ENCODE measurements around the gene OLFML2A. TPM values are rescaled to one million over a fixed set of nuclear protein-coding genes. Genes with fewer than 3 reads are reported as not detected.

Gene OLFML2A
- total RNA-seq, 1 experiment from 2014 or later = 5.8 TPM

GRCh38 chr9:124860582-124861341 lies 83.8 kb downstream of the OLFML2A start:
- peaks cover 39 to 49% (median 44%) of the 10 kb centered on the region in 3 experiments for H3K36me3 Mint-ChIP-seq (ENCODE audit: insufficient read depth in 1 of 3, low read depth in 3 of 3)

More at GRCh38 chr9:124860582-124861341, 83.8 kb downstream of the OLFML2A start:
- peak overlapping the region; percentile 42 for H3K14ac ChIP-seq (ENCODE audit: insufficient read depth, low read length)
- peak overlapping the region; percentile 53 for H4K91ac ChIP-seq (ENCODE audit: insufficient read length, low read depth, low read length)
- H2BK120ac ChIP-seq (ENCODE audit: low read depth, low read length, poor library complexity, severe bottlenecking) = no peak overlapping the region
- H4K20me1 ChIP-seq (ENCODE audit: control insufficient read depth, insufficient read depth, insufficient read length) = no peaks in the 10 kb centered on the region
- H3K56ac ChIP-seq (ENCODE audit: insufficient read length, low read depth, low read length) = no peak overlapping the region
- H3K9me3 ChIP-seq (ENCODE audit: control insufficient read depth, low read depth, low read length) = no peaks in the 10 kb centered on the region
- H3K4me1 ChIP-seq (ENCODE audit: insufficient read depth, low read length) = 0 out of 2 replicates have a peak, but pooled peaks cover 5% of the 10 kb centered on the region
- H3T11ph ChIP-seq (ENCODE audit: low read length) = no peak overlapping the region
- no peaks in the 10 kb centered on the region; a peak in 1 of 5 replicates for H3K9me3 Mint-ChIP-seq
- H3K4me1 Mint-ChIP-seq = peaks cover 14 to 25% of the 10 kb centered on the region in 2 experiments
- no peak overlapping the region for H2BK12ac ChIP-seq (ENCODE audit: insufficient read length, low read depth, low read length)
- H3K4ac ChIP-seq (ENCODE audit: low read depth, low read length) = no peak overlapping the region; the same call in 1 of the 2 replicates
- no peaks in the 10 kb centered on the region for H3K27me3 ChIP-seq (ENCODE audit: insufficient read depth, low read length)
- no peak overlapping the region for H3K23ac ChIP-seq (ENCODE audit: insufficient read length, low read depth, low read length)
- TF ChIP-seq, protein P1, sequence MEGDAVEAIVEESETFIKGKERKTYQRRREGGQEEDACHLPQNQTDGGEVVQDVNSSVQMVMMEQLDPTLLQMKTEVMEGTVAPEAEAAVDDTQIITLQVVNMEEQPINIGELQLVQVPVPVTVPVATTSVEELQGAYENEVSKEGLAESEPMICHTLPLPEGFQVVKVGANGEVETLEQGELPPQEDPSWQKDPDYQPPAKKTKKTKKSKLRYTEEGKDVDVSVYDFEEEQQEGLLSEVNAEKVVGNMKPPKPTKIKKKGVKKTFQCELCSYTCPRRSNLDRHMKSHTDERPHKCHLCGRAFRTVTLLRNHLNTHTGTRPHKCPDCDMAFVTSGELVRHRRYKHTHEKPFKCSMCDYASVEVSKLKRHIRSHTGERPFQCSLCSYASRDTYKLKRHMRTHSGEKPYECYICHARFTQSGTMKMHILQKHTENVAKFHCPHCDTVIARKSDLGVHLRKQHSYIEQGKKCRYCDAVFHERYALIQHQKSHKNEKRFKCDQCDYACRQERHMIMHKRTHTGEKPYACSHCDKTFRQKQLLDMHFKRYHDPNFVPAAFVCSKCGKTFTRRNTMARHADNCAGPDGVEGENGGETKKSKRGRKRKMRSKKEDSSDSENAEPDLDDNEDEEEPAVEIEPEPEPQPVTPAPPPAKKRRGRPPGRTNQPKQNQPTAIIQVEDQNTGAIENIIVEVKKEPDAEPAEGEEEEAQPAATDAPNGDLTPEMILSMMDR (conservative IDR thresholded peaks at IDR 0.05) = no peak
- H2AK5ac ChIP-seq (ENCODE audit: insufficient read length, low read length) = no peak overlapping the region
- no peak overlapping the region for H2AFZ ChIP-seq (ENCODE audit: low read length)
- H3K23me2 ChIP-seq (ENCODE audit: insufficient read length, low read depth, low read length, poor library complexity, severe bottlenecking) = peaks cover 11% of the 10 kb centered on the region
- no peak overlapping the region for H3K18ac ChIP-seq (ENCODE audit: insufficient read length, low read depth, low read length)
- no peak overlapping the region for H2BK15ac ChIP-seq (ENCODE audit: low read depth, low read length)
- no peak overlapping the region for H4K8ac ChIP-seq (replicated peaks; ENCODE audit: insufficient read length, low read depth, low read length)
- no peak overlapping the region for H2BK5ac ChIP-seq (ENCODE audit: insufficient read length, low read length)
- peak overlapping the region; percentile 97 to 98 (median 98) for H3K27ac Mint-ChIP-seq
- H3K9ac ChIP-seq (ENCODE audit: extremely low read depth, insufficient read length, low read length) = peak overlapping the region; percentile 94
- no CpG with 5 or more reads among the region's 12 CpGs for WGBS (ENCODE audit: extremely low coverage, insufficient read length, low lambda C conversion rate)
- peaks cover 20% of the 10 kb centered on the region; the same call in 1 of the 2 replicates for H3K79me2 ChIP-seq (ENCODE audit: insufficient read depth, low read length)
- H3K27ac ChIP-seq (ENCODE audit: insufficient read length, low read depth, low read length) = no peak overlapping the region
- peak overlapping the region; percentile 78 for H3K4me2 ChIP-seq (ENCODE audit: insufficient read depth, insufficient read length, low read length)
- peaks cover 4% of the 10 kb centered on the region for H3K79me1 ChIP-seq (ENCODE audit: insufficient read depth, low read depth, low read length, poor library complexity, severe bottlenecking)
- no peaks in the 10 kb centered on the region for H3K27me3 Mint-ChIP-seq (ENCODE audit: low read depth)
- H3K4me3 Mint-ChIP-seq = peak overlapping the region; percentile 93 to 98
- DNase-seq = no peak
- H4K5ac ChIP-seq (ENCODE audit: insufficient read length, low read depth, low read length) = peak overlapping the region; percentile 10
- H2BK20ac ChIP-seq (ENCODE audit: low read depth, low read length, poor library complexity, severe bottlenecking) = no peak overlapping the region
